EH (cell line): ENCODE data around the gene AUTS2.

ENCODE experiments used
- DNase-seq: peaks from one replicate; pipeline ENCODE4 v3.0.0-alpha.2; 2015; ENCODE audit warnings: low read depth

Gene AUTS2

DNA sequence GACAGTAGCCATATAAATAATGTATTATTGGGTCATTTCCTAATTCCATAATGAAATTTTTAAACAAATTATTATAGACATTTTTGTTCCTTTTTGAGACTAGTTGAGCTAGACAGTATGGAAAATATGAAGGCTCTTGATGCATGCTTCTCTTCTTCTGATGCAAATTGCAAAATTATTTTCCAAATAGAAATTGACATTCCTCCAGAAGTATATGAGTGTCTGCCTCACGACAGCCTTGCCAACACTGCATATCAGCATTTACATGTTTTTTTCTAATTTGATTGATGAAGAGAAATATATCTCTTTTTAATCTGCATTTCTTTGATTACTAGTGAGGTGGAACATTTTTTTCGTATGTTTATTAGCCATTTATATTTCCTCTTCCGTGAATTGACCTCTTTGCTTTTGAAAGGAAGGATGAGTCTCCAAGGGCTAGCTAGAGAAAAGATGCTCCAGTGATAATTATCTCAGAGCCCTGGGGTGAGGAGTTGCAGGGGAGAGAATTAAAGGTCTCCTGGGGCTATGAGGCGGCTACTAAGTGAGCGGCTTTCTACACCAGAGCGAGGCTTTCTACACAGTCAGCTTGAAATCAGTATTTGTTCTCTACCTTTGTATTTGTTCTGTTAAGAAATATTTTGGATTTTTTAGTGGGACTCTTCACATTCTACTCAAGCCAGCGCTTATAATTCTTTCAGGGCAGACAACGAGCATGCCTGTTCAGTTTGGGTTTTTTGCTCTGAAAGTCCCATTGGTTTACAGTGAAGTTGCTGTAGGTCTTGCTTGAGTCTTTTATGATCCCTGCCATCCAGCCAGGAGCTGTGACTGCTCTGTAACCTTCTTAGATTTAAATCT, 821.5 kb downstream of the AUTS2 start:
- no peak for DNase-seq

DNA sequence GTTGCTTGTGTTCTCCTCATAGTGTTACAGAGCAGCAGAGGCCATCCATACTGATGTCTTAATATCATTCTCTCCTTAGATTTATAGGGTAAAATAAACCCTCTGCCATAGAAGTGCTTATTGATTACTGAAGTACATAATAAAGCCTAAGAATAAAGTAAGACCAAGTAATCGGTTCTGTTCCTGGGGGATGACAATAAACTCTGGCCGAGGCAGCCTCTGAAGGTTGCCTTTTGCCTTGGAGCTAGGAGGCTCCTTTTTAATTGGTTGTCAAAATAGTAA, 822.0 kb downstream of the AUTS2 start:
- no peak for DNase-seq

DNA sequence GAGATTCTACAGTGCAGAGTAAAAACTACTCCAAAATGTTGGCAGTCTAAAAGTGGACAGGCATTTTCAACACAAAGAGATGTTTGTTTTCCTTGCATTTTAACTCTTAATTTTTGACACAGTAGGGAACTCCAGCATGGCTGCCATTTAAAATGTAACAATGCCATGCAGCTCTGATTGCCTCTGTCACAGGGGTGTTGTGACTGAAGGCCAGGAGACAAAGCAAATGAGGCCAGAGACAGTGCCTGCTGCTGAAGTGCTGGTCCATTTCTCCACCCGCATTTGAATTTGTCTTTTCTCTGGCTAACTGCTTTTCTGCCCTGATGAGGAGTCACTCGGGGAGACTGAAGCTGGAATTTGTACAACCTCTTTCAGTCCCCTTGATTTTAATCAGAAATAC, 823.0 kb downstream of the AUTS2 start:
- DNase-seq = no peak

DNA sequence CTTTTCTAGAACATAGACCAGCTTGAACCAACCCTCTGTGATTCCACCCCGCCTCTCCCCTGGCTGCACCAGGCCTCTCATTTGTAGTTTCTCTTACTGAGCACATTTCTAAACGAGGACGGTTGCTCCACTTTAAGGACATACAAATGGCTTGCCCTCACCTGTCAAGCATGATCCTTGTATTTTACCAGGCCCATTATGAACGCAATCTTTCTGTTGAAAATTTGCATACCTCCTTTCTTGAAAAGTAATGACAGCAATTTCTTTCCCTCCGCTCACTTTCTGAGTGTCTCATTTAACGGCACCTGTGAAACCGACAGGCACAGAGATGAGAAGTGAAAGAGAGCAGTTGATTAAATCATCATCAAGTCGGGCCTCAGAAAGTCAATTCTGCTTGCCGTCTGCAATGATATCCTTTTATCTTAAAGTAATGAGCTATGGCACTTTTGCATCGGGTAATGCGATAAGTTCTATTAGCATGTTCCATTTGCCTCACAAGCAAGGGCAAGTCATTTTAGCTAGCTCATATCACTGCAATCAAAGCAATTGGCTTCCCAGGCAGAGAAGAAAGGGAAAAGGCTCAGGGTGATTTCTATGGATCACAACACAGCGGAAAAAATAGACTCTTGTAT, 828.1 kb downstream of the AUTS2 start:
- no peak for DNase-seq

DNA sequence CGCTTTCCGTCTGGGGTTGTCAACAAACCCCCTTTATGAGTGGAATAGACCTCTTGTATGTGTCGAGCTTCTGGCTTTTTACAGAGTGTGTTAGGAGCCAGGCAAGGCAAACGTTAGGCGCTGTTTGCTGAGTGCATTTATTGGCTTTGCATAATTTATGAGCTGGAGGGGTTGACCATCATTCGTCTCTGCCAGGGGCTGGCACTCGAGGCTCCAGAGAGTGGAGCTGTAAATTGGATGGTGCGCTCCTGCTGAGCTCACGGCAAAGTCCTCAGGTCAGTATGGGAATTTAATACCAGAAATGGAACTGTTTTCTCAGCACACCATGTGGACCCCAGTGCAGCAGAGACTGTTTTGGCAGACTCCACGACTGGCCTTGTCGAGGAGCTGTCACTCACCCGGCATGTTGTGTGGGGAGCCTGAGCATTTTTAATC, 834.3 kb downstream of the AUTS2 start:
- no peak for DNase-seq

DNA sequence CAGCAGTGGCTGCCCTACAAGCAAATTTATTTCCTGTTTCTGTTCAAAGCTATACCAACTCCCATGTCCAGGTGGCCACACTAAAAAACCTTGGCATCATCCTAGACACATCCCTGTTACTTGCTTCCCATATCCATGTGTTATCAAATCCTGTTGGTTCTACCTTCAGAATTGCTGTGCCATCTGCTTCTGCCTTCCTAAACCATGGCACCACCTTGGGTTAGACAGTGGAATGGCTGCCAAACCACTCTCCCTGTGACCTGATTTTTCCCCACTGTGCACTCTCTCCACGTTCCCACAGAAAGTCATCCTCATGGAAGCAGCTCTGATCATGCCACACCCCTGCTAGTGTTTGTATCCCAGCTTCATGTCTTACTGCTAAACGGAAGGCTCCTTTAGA, 836.1 kb downstream of the AUTS2 start:
- no peak for DNase-seq

DNA sequence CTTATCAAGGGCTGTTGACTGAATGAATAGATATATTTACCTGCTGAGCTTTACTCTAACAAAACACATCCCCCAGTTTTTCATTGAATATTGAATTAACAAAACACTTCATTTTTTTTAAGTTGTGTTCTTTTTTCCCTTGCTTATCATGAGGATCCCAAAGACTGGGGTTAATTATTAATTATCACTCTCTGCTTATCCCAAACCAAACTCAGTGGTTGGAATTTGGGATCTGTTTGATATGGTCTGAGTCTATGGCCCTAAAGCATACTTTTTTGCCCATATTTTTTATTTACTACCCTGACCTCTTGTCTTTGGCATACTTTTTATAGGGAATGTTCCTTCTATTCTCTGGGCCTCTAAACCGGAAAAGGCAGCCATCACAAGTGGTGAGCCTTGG, 836.5 kb downstream of the AUTS2 start:
- DNase-seq = no peak

DNA sequence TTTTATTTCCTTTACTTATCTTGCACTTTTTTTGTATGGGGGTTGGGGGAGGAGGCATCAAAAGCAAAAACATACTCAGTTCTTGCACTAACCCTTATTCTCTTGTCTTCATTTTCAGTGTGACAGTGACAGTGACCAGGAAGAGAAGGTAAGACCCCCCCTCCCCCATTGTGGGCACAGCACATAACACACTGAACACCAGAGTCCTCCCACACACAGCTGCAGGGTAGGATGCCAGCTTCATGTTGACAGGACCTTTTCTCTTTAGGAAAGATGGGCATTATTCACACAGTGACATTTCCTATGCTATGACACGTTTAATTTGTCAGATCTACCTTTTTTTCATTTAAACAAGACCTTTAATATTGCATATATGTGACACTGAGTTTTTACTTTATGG, 837.4 kb downstream of the AUTS2 start:
- no peak for DNase-seq

DNA sequence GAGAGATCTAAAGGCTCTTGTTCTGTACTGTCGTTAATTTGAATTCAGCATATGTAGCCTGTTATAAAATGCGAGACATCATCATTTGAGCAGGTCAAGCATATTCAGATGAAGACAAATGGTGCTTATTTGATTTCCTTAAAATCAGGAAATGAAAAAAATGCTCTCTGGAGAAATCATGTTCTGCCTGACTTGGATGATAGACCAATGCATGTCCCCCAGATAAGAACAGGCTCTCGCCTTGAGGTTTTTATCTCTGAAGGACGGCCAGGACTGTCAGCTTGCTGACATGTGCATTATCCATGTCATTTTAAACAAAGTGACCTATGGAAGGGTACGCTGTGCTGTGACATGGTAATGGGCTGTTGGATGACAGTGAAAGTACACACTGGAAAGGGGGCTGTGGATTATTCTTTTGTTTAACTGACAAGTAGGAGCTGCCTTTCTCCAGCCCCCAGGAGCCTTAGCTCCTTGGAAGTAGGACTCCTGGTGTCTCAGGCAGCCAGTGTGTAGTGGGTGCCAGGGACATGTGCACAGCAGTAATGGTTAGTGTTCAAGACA, 838.6 kb downstream of the AUTS2 start:
- DNase-seq = no peak

DNA sequence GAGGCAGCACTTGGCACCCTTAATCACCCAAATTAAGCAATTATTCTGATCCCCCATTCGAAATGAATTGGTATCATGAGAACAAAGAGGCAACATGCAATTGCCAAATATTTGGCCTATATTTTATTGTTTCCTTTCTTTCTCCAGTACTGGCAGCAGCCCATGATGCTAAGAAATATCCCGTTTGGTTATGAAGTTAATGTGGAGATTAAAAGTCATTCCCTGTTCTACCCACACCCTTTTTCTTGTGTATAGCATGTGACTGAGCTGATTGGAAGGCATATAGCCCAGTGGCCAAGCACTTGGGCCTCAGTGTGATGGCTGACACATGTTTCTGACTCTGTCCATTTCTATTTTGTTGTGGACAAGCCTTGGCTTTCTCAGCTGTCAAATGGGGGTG, 841.4 kb downstream of the AUTS2 start:
- DNase-seq = no peak

DNA sequence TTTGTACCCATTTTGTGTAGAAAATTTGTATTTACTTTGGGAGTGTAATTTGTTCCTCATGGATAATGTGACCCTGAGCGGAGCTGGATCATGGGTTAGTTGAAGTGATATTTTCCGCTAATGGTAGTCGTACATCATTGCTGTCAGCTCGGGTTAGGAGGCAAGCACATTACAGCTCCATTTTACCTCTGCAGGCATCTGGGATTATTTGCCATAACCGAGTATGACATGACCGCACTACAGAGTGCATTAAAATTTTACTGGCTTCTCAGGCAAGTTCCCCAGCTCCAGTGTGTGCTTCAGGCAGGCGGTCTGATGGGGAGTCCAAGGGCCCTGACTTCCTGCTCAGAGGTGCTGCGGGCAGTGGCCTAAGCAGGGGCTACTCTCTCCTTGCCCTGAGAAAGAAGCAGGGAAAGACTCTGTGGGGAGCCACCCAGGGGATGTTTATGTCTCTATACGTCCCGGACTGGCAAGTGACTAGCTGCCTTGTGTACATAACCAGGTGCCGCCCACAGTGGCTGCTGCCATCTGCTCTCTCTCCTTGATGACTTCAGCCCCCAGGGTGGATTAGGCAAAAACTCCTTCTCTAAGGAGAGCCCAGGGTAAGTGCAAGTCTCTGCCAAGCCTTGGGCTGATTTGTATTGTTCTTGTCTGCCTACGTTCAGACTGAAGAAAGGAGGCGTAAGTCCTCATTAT, 848.3 kb downstream of the AUTS2 start:
- no peak for DNase-seq

DNA sequence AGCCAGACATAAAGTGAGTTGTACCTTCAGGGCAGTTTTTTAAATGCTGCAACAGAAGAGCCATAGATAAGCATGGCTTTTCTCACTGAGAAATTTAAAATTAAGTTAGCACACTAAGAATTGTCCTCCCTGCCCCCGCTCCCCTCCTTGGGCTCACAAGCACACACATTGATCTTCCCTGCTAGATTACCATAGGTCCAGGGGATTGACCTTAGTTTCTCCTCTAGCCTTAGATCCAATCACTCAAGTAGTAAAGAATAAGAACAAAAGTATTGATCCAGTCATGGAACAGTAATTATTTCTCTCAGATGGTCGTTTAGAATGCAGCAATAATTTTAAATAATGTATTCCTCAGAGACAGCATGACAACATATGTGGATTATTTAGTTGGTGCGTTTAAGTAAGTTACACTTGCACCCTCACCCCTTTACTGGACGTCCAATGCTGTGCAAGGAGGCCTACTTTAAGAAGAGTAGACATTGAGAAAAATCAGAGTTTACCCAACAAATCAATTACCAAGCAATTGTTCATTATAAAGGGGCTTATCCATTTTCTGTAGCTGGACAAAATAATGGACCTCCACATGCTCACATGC, 850.1 kb downstream of the AUTS2 start:
- no peak for DNase-seq

DNA sequence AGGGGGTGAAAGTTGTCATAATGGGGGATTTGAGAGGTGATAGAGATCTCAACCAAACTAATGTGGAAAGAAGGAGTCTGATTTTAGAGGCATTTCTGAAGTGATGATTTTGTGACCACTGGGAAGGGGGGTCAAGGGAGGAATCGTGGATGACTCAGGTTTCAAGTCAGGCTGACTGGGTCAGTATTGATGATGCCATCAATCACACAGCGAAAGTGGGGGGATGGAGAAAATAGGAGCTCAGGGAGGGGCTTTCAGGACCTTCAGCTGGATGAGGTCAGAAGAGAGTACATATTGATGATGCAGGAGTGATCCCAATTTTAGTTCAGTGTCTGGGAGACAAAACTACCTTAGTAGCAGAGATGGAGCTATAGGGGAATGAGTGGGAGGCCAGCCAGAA, 852.5 kb downstream of the AUTS2 start:
- no peak for DNase-seq

DNA sequence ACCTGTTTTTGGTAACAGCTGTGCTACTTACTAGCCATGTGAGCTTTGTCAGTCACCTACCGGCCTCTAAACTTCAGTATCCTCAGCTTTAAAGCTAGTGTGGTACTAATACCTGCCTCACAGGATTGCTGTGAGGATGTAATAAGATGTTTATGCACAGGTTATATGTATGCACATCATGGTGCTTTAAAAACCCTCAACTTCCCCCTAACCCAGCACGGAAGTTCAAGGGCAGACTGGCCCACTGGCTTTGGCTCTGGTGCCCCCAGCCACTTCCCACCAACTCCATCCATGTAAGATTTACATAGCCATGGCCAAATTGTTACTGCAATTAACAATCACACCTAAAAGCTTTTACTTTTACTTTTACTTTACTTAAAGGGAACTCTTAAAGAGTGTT, 857.6 kb downstream of the AUTS2 start:
- no peak for DNase-seq

DNA sequence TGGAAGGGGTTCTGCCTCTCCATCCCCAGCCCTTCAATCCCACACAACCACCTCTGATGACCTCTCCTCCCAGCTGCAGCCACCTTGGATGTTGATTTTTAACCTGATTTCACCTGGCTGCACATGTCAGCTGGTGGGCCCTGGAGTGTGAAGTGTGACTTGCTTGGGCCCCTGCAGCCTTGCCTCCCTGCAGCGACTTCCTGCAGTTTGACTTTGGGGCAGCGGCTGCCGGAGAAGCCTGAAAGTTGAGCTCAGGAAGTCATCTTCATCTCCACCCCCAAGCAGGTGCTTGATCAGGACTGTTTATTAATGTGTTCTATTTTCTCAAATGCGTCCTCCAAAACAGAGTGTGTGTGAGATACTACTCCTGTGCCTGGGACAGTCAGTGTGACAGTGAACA, 858.4 kb downstream of the AUTS2 start:
- DNase-seq = no peak

DNA sequence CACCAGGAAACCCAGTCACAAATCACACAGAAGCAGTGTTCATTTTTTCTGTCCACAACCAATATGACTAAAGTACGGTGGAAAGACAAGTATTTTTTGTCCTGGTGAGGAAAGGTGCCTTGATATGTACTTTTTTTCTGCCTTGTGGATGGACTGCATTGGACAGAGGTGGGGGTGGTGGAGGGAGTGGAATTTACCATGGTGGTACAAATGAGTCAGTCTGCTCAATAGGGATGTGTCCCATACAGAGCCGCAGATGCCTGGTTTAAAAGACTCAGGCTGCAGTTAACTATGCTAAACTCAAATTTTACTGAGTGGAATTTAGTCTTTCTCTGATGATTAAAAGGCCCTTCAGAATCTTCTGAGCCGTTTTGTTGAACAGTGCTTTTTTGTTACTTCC, 859.2 kb downstream of the AUTS2 start:
- DNase-seq = no peak

DNA sequence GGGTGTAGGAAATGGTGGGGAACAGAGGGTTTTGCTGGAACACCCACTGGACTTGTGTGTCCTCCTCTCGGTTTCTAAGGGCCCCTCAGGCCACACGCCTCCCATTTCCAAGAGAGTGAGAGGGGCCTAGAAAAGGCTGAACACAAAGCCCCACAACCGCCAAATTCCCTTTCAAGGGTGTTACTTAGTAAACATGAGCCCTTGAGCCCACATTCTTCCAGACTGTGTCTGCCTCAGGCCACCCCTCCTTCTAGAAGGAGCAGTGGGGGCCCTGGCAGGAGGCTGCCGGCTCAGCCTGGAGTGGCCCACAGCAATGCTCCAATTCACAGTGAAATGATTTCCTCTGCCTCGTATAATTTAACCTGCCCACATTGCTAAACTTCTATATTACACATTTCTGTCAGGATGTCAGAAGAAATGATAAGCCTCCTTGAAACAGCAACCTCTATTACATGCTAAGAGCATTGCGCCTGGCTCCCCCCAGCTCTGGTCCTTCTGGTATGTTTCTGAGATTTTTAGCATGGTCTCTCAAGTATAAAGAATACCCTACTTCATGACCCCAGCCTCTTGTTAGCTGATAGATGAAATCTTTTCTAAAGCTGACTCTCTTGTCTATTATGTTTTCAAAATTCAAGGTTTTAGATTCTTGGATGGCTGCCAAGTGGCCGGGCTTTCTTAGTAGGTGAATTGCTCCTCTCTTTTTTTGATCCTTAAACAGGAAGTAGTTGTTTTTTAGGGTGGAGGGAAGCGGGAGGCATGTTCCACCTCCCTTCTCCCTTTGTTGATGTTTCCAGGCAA, 859.8 kb downstream of the AUTS2 start:
- no peak for DNase-seq

DNA sequence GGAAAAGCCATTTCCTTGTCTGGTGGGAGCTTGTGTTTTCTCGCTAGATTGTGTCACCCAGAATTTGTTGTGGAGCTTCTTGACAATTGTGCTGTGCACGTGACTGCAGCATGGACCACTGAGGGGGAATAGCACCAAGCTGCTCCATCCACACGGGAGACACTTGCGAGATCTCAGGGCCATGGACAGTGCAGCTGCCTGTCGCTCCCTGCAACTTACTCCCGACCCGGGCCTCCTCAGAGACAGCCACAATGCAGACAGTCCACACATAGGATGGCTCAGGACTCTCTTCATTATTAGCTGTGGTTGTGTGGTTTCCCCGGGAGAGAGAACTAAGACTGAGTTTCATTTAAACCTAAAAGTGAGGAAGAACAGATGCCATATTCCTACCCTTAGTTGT, 860.5 kb downstream of the AUTS2 start:
- DNase-seq = no peak

DNA sequence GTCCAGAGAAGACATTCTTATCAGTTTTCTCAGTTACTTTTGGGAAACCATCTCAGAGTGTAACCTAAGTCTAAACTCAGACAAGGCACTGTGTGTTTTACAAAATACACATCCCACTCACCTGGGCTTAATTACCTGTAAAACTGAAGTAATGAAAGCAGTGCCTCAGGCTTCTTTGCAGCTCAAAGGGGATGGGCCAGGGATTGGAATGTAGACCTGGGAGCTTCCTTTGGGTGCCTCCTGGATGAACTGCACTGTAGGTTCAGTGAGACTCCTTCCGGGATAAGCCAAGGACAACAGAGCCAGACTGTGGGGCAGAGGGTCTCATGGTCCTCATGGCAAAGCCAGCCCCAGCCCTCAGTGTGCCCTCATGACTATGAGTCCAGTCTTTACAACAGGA, 861.3 kb downstream of the AUTS2 start:
- DNase-seq = no peak

DNA sequence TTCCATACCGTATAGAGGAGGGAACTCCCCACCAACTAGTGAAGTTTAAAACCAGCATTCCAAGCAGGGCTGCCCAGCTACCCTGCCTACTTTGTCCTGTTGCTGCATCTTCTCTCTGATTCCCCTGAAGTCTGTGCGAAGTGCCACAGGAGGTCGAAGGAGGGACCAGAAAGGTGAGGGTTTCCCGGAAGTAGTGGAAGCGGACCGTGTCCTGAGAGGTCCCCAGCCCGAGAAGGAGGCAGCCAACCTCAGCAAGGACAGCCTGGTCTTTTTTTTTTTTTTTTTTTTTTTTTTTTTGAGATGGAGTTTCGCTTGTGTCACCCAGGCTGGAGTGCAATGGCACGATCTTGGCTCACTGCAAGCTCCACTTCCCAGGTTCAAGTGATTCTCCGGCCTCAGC, 861.8 kb downstream of the AUTS2 start:
- DNase-seq = no peak

DNA sequence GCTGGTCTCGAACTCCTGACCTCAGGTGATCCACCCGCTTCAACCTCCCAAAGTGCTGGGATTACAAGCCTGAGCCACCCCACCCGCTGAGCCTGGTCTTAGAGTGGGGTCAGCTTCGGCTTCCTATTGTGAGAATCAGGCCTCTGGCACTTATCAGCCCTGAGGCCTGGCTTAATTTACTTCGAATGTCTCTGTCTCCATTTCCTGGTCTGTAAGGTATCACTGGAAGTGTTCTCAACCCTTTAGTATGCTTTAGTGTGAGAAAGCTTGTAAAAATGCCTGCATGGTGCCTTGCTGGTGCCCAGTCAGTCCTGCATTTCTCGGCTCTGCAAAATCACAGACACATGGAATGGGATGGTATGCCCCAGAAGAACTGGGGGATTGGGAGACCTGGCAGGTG, 862.3 kb downstream of the AUTS2 start:
- DNase-seq = no peak

DNA sequence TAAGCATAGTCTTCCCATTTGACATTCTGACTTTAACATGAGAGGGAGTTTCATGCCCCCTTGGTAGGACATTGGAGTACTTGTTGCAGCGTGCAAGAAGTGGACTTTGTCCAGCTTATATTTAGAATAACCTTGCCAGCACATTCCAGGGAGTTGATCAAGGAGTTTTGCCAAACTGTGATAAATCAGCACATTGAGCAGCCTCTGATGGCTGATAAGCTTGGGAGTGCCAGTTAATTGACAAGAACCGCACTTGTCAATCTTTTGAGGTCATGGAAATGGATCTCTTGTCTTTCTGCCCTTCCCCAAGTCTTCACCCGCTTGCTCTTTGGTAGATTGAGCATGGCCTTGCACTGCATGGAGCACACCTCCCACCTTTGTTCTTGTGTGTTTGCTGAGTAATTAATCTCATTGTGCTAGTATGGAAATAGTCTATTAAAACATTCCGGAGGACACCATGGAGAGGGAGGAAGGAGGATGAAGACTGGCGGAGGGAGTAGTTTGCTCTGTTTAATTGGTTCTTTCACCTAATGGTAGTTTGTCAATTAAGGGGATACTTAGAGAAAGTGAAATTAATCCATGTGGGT, 865.2 kb downstream of the AUTS2 start:
- DNase-seq = no peak
